ENCODE results near the gene GALR2. TPM values are rescaled to one million over a fixed set of nuclear protein-coding genes. Genes with fewer than 3 reads are reported as not detected.
A peak's percentile ranks its signal among the peaks of the same experiment; 100 is the strongest.

The GALR2 gene
- polyA plus RNA-seq, 2 of the 4 experiments (the other 2 are of a cell fraction): 0.32 to 0.44 TPM

DNA sequence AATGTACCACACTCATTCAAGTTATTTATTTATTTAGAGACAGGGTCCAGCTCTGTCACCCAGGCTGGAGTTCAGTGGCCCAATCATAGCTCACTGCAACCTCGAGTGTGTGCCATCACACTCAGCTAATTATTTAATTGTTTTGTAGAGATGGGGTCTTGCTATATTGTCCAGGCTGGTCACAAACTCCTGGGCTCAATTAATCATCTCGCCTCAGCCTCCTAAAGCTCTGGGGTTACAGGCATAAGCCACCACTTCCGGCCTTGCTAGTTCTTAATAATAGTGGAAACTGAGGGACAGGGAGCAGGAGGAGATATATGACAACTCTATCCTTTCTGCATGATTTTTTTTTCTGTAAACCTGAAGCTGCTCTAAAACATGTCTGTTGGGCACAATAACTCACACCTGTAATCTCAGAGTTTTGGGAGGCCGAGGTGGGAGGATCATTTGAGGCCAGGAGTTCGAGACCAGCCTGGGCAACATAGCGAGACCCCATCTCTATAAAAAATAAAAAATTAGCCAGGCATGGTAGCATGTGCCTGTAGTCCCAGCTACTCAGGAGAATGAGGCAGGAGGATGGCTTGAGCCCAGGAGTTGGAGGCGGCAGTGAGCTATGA lies 40.7 kb downstream of the GALR2 start:
- WGBS (ENCODE audit: missing lambda C conversion rate): 66% methylated on average over 7 of the region's 7 CpGs
- POLR2A ChIA-PET: interaction anchor here (1.0 kb wide), 1 partner anchor 11 kb away, joined by 3 read pairs; the partner anchor contains the start of gene EXOC7
- no peaks in the 10 kb centered on the region for H3K4me1 ChIP-seq
- TF ChIP-seq POLR2AphosphoS2 (conservative IDR thresholded peaks at IDR 0.05; ENCODE audit: low read length): no peak
- TF ChIP-seq, protein P1, sequence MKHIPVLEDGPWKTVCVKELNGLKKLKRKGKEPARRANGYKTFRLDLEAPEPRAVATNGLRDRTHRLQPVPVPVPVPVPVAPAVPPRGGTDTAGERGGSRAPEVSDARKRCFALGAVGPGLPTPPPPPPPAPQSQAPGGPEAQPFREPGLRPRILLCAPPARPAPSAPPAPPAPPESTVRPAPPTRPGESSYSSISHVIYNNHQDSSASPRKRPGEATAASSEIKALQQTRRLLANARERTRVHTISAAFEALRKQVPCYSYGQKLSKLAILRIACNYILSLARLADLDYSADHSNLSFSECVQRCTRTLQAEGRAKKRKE (CRISPR knock-in tag; IDR thresholded peaks at IDR 0.05; ENCODE audit: low read depth): no peak
- no peaks in the 10 kb centered on the region for H3K9me3 ChIP-seq
- H3K4me2 ChIP-seq: no peak overlapping the region
- DNase-seq (ENCODE audit: low read depth in 1 of 2, low spot score in 1 of 2): no peak
- H3K27ac ChIP-seq: no peak overlapping the region
- CTCF ChIA-PET: interaction anchor here (0.6 to 38.7 kb wide), 8 partner anchors 8 to 282 kb away, joined by 3 to 755 read pairs (median 3); partner anchors contain the start of gene EXOC7
- no peak overlapping the region for H3K4me3 ChIP-seq
- FAIRE-seq: no peak
- ATAC-seq: no peak

DNA sequence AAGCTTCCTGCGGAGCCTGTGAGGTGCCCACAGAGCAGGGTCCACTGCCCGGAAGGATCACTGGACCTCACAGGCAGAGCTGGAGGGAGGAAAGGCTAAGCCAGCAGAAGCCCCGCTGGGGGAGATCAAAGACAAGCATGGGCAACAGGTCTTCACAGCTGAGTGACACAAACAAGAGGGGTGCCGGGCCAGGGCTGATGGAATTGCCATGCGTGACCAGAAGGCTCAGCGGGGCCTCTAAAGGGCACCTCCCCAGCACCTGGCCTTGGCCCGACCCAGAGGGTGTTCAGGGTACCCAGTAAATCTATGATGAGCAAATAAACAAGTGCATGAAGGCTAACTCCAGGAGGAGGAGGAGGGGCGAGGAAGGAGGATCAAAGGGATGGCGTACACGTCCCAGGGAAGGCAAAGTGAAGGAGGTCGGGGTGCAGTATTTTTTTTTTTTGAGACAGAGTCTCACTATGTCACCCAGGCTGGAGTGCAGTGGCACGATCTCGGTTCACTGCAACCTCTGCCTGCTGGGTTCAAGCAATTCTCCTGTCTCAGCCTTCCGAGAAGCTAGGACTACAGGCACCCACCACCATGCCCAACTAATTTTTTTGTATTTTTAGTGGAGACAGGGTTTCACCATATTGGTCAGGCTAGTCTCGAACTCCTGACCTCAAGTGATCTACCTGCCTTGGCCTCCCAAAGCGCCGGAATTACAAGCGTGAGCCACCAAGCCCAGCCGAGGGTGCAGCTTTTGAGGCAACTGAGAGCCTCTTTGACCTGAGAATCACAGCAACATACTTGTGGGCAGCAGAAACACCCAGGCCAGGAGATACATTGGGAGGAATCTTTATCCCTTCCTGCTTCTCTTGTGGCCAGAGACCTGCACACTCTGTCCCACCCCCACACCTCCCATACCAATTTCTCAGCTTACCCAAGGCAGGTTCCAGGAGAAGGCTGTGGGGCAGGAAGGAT lies 45.1 kb downstream of the GALR2 start:
- ChIA-PET CTCF (interaction anchor here (0.5 to 38.7 kb wide), 23 partner anchors 9 to 334 kb away, joined by 3 to 755 read pairs (median 6); partner anchors contain the start of genes EXOC7 and FOXJ1), POLR2A (no interaction called here)
- 78% methylated on average over 19 of the region's 19 CpGs for WGBS (ENCODE audit: missing lambda C conversion rate)
- no peak overlapping the region for H3K4me2 ChIP-seq
- no peak for TF ChIP-seq POLR2AphosphoS2 (conservative IDR thresholded peaks at IDR 0.05; ENCODE audit: low read length)
- TF ChIP-seq SREBF2 (IDR thresholded peaks at IDR 0.05): no peak
- no peak for TF ChIP-seq NPAS2 (CRISPR knock-in tag; IDR thresholded peaks at IDR 0.05; ENCODE audit: borderline replicate concordance)
- no peak for TF ChIP-seq NFE2L2 (conservative IDR thresholded peaks at IDR 0.05; ENCODE audit: low read length)
- TF ChIP-seq, protein P2, sequence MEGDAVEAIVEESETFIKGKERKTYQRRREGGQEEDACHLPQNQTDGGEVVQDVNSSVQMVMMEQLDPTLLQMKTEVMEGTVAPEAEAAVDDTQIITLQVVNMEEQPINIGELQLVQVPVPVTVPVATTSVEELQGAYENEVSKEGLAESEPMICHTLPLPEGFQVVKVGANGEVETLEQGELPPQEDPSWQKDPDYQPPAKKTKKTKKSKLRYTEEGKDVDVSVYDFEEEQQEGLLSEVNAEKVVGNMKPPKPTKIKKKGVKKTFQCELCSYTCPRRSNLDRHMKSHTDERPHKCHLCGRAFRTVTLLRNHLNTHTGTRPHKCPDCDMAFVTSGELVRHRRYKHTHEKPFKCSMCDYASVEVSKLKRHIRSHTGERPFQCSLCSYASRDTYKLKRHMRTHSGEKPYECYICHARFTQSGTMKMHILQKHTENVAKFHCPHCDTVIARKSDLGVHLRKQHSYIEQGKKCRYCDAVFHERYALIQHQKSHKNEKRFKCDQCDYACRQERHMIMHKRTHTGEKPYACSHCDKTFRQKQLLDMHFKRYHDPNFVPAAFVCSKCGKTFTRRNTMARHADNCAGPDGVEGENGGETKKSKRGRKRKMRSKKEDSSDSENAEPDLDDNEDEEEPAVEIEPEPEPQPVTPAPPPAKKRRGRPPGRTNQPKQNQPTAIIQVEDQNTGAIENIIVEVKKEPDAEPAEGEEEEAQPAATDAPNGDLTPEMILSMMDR (IDR thresholded peaks at IDR 0.05): no peak
- TF ChIP-seq, protein P3, sequence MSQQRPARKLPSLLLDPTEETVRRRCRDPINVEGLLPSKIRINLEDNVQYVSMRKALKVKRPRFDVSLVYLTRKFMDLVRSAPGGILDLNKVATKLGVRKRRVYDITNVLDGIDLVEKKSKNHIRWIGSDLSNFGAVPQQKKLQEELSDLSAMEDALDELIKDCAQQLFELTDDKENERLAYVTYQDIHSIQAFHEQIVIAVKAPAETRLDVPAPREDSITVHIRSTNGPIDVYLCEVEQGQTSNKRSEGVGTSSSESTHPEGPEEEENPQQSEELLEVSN (IDR thresholded peaks at IDR 0.05; ENCODE audit: borderline replicate concordance, low read depth): no peak
- no peak for TF ChIP-seq ESRRA (IDR thresholded peaks at IDR 0.05; ENCODE audit: borderline replicate concordance, low read length)
- no peak for TF ChIP-seq POLR2A (IDR thresholded peaks at IDR 0.05; ENCODE audit: low read length)
- TF ChIP-seq ZSCAN20 (CRISPR knock-in tag; IDR thresholded peaks at IDR 0.05): no peak
- H3K9me3 ChIP-seq: no peaks in the 10 kb centered on the region
- FAIRE-seq: no peak
- H3K4me1 ChIP-seq: peaks cover 5% of the 10 kb centered on the region
- no peak overlapping the region for H3K4me3 ChIP-seq
- no peak for DNase-seq (ENCODE audit: low read depth in 1 of 2, low spot score in 1 of 2)
- ATAC-seq: no peak
- H3K27ac ChIP-seq: no peak overlapping the region

DNA sequence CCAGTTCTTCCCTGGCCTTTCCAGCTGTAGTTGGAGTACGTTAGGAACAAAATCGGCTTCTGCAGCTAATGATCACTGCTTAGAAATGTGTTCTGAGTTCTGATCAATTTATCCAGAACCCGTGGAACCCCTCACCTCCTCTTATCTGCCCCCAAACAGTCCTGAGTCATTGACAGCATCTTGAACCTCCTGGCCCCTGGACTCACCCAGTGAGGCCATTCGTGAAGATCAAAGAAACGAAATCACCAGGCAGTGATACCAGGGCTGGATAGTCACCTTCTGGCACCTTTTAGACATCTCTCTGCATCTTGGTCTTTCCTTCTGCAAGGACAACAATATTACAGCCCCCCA lies 46.1 kb downstream of the GALR2 start:
- no peak overlapping the region for H3K4me2 ChIP-seq
- ChIA-PET POLR2A (interaction anchor here (1.8 kb wide), 1 partner anchor 159 kb away, joined by 7 read pairs; no protein-coding TSS in a partner anchor), CTCF (interaction anchor here (0.6 to 38.7 kb wide), 36 partner anchors 9 to 333 kb away, joined by 3 to 755 read pairs (median 5); partner anchors contain the start of genes EXOC7, FOXJ1 and ZACN)
- WGBS (ENCODE audit: missing lambda C conversion rate): 79% methylated on average over 5 of the region's 5 CpGs
- H3K9me3 ChIP-seq: no peaks in the 10 kb centered on the region
- ATAC-seq (no peak), DNase-seq (ENCODE audit: low read depth in 1 of 2, low spot score in 1 of 2) (no peak), FAIRE-seq (no peak)
- peak overlapping the region in 1 of 2 experiments; percentile 90; a peak in 1 of 6 replicates for H3K27ac ChIP-seq
- no peak for TF ChIP-seq SREBF2 (IDR thresholded peaks at IDR 0.05)
- TF ChIP-seq POLR2A (IDR thresholded peaks at IDR 0.05; ENCODE audit: low read length): no peak
- TF ChIP-seq KDM5A (IDR thresholded peaks at IDR 0.05): no peak
- no peak for TF ChIP-seq CBX8 (IDR thresholded peaks at IDR 0.05)
- TF ChIP-seq, protein P4, sequence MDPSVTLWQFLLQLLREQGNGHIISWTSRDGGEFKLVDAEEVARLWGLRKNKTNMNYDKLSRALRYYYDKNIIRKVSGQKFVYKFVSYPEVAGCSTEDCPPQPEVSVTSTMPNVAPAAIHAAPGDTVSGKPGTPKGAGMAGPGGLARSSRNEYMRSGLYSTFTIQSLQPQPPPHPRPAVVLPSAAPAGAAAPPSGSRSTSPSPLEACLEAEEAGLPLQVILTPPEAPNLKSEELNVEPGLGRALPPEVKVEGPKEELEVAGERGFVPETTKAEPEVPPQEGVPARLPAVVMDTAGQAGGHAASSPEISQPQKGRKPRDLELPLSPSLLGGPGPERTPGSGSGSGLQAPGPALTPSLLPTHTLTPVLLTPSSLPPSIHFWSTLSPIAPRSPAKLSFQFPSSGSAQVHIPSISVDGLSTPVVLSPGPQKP (IDR thresholded peaks at IDR 0.05; ENCODE audit: low read depth, low read length): no peak
- no peak for TF ChIP-seq CHD2 (IDR thresholded peaks at IDR 0.05; ENCODE audit: low read length, partially characterized antibody)
- TF ChIP-seq, protein P5, sequence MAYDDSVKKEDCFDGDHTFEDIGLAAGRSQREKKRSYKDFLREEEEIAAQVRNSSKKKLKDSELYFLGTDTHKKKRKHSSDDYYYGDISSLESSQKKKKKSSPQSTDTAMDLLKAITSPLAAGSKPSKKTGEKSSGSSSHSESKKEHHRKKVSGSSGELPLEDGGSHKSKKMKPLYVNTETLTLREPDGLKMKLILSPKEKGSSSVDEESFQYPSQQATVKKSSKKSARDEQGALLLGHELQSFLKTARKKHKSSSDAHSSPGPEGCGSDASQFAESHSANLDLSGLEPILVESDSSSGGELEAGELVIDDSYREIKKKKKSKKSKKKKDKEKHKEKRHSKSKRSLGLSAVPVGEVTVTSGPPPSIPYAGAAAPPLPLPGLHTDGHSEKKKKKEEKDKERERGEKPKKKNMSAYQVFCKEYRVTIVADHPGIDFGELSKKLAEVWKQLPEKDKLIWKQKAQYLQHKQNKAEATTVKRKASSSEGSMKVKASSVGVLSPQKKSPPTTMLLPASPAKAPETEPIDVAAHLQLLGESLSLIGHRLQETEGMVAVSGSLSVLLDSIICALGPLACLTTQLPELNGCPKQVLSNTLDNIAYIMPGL (CRISPR knock-in tag; IDR thresholded peaks at IDR 0.05; ENCODE audit: borderline replicate concordance): no peak
- H3K4me3 ChIP-seq: no peak overlapping the region
- peaks cover 5% of the 10 kb centered on the region for H3K4me1 ChIP-seq

All from A549 (cell line).